DMS153 (cell line): Measurements from ENCODE around the gene CHST11.
"Not testable (repeated sequence)": the region's sequence is repeated elsewhere in the genome, so short reads cannot be mapped to it uniquely, and the experiment has no call there.

Source experiments
- DNase-seq: peaks from one replicate; lab custom pipeline; 2025; lab: John Stamatoyannopoulos, UW

Gene CHST11

DNA sequence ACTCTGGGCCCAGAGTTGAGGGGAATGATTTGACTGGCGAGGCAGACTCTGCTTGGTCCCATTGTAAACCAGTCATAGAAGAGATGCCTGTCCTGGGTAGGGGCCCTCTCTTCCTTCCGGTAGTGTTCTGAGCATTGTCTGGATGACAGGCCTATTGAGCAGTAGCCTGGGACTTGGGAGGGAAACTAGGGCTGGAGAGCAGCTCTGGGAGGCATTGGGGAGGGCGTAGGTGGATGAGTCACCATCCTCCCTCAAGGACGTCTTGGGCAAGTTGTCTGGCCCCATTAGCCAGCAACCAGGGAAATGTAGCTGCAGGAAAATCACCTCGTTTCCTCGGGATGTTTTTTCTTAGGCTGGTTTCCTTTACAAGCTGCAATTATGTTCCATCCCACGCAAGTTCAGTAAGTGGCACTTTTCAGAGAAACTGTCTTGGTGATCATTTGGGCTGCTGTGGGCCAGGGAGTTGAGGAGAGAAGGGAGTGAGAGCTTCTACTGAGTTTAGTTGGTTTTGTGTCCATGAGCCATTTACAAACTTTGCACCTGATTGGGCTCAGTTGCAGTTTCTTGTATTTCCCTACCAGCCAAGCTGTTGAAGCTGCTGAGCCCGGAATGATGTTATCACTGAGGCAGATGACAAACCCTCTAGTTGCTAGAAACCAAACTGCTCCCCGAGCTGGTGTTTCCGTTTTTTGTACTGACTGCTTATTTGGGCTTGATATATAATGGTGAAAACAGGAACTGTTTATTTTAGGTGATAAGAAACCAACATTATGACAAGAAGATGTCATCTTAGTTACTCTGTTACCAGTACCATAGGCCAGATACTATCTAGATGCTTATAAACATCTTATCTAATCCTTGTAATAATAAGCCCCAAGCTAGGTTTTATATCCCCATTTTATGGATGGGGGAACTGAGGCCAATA lies 147.6 kb downstream of the CHST11 start:
- DNase-seq, result no peak

DNA sequence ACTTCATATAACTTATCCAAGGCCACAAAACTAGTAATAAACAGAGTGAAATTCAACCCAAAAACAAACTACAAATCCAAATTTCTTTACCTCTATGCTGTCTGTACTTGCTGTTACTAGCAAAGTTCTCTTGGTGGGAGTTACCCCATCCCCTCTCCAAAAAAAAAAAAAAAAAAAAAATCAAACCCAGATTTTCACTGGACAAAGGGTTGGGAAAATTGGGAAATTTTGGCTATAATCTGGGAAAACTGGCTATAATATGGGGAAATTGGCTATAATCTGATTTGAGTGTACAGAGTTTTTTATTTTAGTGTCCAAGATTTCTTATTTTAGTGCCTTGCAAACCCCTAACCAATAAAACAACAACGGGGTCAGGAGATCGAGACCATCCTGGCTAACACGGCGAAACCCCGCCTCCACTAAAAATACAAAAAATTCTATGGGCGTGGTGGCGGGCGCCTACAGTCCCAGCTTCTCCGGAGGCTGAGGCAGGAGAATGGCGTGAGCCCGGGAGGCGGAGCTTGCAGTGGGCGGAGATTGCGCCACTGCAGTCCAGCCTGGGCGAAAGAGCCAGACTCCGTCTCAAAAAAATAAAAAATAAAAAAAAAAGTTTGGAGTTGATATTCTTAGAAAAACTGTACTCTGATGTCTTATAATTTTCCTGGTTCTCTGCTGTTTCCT lies 148.4 kb downstream of the CHST11 start:
- no peak for DNase-seq

DNA sequence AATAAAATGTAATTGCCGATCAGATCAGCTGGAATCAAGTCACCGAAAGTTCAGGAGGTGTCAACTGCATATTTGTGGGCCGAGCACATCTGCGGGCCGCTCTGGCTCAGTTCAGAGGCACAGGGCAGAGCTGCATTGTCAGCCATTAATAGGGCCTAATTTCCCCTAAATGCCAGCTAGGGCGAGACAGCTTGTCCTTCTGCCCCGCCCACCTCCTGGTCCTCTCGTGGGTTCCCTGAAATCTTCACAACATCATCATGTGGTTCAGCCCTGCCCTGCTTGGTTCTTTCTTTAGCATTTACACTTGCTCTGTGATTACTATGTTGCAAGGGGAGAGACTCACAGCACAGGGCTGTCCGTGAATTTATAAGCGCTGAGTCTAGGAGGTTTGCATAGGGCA lies 148.9 kb downstream of the CHST11 start:
- no peak for DNase-seq

DNA sequence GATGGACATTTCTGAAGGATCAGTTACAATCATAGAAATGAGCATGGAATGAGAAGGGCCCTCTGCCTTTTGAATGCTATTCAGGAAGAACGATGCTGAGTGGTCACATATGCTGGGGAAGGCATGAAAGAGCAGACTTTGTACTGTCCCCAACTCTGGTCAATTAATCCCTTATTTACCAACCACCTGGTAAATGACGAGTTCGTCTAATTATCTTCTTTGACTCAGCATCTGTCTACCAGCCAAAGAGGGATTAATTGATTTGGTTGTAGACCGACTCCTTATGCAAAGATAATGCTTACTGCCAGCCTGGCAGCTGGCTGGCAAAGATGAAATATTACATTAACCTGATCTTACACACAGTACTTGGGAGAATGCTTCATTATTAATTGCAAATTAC lies 152.2 kb downstream of the CHST11 start:
- peak; percentile 25 for DNase-seq

DNA sequence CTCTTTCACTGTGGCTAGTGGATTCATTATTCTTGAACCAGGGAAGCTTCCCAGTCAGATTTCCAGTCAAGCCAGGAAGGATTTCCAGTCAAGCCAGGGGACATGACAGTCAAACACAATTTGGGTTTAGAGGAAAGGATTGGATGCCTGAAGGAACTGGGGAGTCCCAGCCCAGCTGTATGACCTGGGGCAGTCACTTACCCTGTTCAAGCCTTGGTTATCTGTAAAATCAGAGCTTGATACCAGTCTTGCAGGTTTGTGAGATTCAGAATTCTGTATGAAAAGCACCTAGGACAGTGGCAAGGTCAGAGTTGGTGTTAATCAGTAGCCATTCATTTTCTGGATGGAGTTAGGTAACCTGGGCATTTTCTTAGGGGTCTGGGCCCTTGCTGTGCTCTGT lies 152.7 kb downstream of the CHST11 start:
- DNase-seq, result no peak

DNA sequence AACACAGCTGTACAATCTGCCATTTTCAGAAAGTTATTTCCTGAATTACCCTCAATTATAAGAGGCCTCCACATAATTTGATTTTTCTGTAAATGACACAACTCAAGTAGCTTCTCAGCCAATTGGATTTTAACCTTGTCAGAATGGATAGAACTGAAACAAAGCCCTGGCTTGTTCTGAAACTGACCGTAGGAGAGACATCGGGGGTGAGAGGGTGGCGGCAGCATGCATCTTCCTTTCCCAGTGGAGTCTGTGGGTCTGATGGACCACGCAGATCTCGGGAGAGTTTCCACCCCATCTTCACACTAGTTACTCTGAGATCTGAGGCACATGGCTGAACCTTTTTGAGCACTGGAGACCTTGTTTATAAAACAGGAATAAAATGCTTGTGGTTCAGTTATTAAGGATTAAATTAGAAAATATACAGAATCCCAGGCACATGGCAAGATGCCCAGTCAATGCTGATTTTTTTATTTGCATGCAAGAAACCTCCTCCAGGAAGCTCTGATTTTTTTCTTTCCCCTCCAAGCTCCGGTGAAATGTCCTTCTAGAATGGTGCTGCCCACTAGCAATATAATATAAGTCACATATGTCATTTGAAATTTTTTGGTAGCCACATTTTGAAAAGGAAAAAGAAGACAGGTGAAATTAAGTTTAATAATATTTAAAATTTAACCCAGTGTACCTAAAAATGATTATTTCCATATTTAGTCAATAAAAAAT lies 153.9 kb downstream of the CHST11 start:
- DNase-seq, result no peak

DNA sequence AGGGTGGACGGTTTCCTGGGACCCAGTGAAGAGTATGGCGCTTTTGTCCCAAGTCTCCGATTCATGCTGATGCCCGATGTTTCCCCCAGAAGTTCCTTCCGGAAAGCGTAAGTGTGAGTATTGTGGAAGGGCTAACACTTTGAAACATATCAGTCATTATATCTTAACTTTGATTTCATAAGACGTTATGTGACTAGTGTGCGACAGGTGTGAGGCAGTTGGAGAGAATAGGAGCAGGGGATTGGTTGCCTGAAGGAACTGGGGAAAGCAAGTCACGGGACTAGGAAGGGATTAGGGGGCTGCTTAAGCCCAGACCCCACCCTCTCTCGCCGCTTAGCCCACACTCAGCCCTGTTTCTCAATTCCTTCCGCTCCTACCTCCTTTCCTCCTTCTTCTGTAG lies 154.9 kb downstream of the CHST11 start:
- no peak for DNase-seq

DNA sequence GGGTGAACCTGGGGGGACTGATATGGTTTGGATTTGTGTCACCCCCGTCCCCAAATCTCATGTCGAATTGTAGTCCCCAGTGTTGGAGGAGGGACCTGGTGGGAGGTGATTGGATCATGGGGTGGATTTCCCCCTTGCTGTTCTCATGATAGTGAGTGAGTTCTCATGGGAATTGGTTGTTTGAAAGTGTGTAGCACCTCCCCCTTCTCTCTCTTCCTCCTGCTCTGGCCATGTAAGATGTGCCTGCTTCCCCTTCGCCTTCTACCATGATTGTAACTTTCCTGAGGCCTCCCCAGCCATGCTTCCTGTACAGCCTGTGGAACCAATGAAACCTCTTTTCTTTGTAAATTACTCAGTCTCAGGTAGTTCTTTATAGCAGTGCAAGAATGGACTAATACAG lies 156.6 kb downstream of the CHST11 start:
- DNase-seq, result not testable (repeated sequence)

DNA sequence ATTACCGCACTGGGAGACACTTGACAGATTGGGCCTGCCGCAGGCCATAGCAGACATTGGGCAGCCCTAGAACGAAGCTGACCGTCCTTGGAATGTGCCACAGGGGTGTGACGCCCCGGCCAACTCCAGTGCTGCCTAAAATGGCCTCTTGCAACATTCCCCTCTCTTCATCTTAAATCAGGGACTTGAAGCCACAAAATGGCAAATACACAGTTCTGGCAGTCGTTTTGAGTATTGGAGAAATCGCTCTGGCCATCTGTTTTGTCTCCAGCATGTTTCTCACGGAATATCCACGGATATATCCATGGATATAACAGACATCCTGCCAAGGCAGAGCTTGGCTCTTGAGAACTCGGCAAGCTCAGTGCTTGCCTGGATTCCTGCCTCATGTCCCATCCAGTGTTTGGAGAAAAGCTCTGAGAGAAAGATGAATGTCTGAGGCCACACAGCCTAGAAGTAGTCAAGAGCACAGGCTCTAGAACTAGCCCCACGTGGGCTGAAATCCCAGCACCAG lies 158.4 kb downstream of the CHST11 start:
- DNase-seq, result no peak

DNA sequence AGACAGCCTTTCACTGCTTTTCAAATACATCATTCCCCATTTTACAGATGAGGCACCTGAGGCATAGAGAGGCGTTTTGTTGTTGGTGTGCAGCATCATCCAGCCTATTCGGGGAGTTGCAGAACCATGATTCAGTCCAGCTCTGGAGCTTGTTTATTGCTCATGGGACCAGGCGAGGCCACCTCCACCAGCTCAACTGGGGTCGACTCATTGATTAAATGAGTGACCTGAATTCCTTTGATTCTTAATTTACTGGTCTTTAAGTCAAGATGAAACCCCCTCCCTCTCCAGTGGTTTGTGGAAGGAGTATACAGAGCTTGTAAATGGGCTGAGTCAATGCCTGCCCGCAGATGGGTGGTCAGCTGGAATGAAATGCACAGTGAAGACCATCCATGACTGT lies 161.9 kb downstream of the CHST11 start:
- DNase-seq, result no peak

DNA sequence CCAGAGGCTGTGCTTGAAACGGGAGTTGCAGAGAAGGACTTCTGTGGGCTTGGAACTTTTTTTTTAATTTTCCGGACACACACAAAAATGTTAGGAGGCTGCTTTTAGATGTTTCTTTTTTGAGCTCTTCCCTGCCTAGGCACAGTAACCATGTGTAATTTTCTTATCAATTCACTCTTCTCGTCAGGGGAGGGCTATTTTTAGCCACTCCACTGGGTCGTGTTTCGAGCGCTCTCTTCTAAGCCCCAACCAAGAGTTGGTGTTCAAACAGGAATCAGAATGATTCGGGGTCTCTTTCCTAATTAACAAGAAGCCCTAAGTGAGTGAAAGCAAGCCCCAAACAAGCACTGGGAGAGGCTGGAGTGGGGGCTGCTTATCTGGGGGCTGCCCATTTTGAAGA lies 162.6 kb downstream of the CHST11 start:
- DNase-seq, result no peak

DNA sequence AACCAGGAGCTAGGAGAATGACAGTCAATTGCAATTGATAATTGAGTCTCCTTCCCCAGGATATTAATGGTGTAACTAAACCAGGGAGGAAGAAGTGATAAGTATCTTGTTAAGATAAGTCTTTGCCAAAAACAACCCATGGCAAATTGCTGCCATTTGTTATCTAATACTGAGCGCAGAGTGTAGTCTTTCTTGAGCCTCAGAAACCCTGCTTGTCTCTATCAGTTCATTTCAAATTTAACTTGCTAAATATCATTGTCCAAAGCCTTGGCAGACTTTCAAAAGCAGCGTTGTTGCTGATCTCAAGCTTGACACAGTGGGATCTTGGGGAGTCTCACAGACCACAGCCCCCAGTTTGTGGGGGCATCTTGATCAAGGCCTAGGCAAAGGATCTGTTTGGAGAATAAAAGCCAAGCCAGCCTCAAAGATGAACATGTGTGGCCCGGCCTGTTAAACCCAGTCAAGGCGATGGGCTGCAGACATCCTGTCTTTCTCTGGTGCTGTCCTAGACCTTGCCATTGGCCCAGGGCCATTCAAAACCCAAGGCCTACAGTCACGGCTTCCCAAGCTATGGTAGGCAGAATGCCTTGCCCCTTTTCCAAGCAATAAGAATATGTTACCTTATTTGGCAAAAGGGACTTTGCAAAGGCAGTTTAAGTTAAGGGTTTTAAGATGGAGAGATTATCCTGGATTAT lies 164.2 kb downstream of the CHST11 start:
- no peak for DNase-seq

DNA sequence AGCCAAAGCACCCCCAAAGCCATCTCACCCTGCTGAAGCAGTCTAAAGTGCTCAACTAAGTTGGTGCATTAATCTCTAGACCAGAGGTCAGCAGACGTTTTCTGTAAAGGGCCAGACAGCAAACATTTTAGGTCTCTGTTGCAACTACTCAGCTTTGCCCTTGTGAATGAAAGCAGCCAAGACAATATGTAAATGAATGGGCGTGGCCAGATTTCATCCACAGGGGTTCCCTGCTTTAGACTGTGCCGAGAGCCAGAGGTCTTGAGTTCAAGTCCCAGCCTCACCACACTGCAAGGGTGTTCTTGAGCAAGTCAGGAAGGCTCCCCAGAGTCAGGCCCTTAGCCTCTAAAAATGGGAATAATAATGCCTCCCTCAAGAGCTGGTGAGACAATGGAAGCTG lies 166.2 kb downstream of the CHST11 start:
- no peak for DNase-seq

DNA sequence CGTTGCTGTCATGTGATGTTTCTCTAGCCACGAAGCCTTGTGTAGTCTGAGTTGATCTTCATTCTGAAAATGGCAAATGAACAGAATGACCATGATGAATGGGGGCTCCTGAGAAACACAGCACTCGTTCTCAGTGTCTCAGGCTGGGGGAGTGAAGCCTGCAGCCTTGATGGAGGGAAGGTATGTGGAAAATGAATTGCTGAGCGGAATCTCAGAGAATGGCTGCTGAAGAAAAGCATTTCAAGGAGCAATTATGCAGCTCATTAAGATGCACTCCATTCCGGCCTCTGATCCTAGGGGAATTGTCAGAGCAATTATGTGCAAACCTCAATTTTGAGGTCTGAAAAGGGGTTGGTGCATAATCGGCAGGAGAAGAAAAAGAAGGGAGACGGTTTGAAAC lies 167.1 kb downstream of the CHST11 start:
- DNase-seq, result no peak

DNA sequence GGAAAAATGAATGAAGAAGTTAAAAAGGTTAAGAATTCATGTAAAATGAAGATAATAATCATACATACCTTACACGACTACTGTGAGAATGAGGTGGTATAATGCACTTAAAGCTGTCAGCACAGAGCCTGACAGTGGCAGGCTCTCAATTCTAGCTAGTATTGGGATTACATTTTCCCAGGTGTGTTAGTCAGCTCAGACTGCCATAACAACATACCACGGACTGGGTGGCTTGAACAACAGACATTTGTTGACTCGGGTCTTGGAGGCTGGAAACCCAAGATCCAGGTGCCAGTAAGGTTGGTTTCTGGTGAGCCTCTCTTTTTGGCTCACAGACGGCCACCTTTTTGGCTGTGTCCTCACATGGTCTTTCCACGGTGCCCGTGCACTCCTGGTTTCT lies 167.8 kb downstream of the CHST11 start:
- no peak for DNase-seq

DNA sequence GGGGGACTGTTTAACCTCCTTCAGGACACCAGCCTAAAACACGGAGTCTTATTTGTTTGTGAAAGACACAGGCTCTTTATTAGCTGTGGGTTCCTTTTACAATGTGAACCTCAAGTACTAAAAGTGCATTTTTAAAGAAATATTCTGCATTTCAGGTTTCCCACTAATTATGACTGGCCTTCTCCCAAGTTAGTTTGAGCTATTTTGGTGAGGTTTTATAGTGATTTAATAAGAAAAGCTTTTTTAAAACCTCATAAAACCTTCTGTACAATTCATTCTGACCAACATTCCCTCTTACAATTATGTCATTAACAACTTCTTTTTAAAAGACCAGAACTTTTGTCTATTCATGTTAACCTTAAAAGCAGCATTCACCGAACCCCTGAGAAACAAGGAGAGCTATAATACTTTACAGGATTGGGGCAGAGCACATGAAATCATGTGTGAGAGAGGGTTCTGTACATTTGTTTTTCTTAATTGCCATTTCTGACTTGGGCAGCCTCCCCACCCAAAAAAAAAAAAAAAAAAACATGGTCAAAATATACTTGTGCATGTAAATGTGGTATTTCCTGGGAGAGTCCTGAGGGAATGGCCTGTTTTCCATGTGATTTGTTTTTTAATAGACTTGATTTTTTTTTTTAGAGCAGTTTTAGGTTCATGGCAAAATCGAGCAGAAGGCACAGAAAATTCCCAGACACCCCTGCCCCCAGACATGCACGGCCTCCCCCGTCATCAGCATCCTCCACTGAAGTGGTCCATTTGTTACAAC lies 169.5 kb downstream of the CHST11 start:
- DNase-seq, result no peak

DNA sequence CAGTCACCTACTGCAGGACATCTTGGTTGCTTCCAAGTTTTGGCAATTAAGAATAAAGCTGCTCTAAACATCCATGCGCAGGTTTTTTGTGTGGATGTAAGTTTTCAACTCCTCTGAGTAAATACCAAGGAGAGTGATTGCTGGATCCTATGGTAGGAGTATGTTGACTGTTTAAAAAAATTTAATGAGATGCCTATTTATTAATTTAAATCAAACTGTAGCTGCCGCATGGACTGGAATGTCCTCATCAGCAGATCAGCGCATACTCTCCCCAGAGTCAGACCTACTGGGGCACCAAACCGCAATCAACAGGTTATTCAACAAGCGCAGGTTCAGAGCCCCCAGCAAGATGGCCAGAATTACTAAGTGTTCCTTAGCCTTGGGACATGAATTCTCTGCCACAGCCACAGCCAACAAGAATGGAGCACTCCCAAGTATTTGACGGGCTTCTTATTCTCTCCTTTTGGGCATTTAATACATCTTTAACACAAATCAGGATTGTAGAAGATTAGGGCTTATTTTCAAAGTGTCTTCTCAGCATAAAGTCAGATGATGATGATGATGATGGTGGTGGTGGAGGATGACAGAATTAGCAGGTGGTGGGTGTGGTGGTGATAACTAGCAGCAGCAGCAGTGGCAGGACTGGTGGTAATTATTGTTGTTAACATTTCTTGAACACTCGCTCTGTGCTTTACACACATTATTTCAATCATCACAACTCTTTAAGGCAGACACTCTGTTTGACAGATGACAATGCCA lies 170.7 kb downstream of the CHST11 start:
- DNase-seq, result no peak

DNA sequence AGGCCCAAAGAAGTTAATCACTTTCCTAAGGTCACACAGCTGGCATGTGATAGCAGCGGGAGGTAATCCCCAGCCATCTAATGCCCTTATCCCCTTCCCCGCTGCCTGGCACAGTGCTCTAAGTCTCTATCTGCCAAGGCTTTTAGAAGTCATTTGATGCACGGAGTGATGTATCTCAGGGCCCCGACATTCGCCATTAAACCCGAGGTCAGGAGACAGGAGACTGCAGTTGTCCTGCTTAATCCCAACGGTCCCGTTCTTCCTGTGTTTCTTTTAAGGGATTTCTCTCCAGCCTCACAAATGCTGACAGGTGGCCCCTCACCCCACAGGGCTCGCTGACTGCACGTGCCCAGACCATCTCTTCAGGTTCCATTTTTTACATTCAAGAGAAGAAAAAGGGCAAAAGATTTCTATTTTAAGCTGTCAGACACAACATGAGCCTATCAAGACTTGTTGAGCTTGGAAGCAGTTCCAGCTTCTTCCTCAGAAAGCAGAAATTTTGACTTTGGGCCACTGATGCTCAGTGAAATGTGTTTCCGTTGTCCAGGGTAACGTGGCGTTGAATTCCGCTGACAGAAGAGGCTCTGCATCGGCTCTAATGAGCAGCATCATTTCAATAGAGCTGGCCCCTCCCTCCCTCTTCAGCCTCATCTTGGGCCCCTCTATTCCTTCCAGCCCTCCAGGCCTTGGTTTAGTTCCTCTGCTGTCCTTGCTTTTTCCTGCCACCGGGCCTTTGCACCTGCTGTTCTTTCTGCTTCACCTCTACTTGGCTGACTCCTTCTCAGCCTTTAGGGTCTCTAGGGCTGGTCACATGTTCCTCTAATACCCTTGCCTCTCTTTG lies 171.5 kb downstream of the CHST11 start:
- DNase-seq, result no peak

DNA sequence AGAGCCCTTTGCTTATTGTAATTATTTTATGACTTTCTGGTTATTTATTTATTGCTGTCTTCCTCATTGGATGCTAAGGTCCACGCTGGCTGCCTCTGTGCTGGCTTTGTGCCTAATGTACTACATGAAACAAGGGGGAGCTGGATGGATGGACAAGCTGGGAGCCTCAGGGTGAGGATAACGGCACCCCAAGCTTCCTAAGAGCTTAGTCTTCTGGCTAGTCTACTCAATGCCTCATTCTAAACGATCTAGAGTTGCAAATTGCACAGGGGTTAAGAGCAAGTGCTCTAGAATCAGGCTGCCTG lies 172.0 kb downstream of the CHST11 start:
- DNase-seq, result no peak

DNA sequence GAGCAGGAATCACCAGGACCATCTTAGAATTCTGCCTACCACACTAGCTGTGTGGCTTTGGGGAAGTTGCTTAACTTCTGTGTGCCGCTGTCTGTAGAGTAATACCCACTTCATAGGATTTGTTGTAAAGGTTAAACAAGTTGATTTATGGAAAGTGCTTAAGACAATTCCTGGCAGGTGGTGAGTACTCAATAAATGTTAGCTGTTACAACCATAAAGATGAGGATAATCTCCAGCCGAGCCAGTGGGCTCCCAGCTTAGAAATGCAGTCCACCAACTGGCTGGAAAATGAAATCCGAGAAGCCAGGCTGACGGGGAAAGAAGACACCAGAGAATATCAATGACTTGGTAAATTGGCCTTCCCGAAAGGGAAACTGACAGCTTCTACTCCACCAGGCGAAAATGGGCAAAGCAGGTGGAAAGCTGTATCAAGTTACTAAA lies 173.5 kb downstream of the CHST11 start:
- DNase-seq, result peak; percentile 88
